ENCODE data around the gene ABCA13.

GRCh38 chr7:48316768-48317167 is 145.5 kb downstream of the ABCA13 start:
- TF ChIP-seq EZH2 (IDR thresholded peaks at IDR 0.05) (no peak), POLR2AphosphoS5 (IDR thresholded peaks at IDR 0.05; ENCODE audit: borderline replicate concordance, low read depth, low read length) (no peak)
